Measurements from ENCODE around the gene XAB2. TPM values are rescaled to one million over a fixed set of nuclear protein-coding genes. Genes with fewer than 3 reads are reported as not detected.

Gene XAB2
- total and polyA plus RNA-seq, 4 donors = 34.1 to 48.3 (median 39.3) TPM

- Histone ChIP-seq H3K27ac (ENCODE audit: low read depth in 1 of 2, low read length in 1 of 2) (no peak overlapping the region), H3K27me3 (ENCODE audit: control insufficient read depth in 3 of 3, insufficient read depth in 3 of 3, low read length in 2 of 3) (no peaks in the 10 kb centered on the region), H3K4me3 (no peak overlapping the region), H3K9me3 (ENCODE audit: control insufficient read depth in 4 of 4, insufficient read depth in 3 of 4, low read length in 3 of 4) (no peaks in the 10 kb centered on the region), H3K36me3 (ENCODE audit: control insufficient read depth in 4 of 4, insufficient read depth in 4 of 4, low read length in 4 of 4) (peaks cover 0 to 16% (median 0%) of the 10 kb centered on the region in 4 donors), H3K9ac (ENCODE audit: insufficient read depth in 1 of 2, low read length in 2 of 2) (no peak overlapping the region), H3K4me1 (ENCODE audit: control insufficient read depth in 5 of 5, insufficient read depth in 5 of 5, low read length in 5 of 5) (no peaks in the 10 kb centered on the region)
- DNase-seq (no peak), ATAC-seq (ENCODE audit: insufficient read depth, low FRiP score) (no peak)
- TF ChIP-seq CTCF (IDR thresholded peaks at IDR 0.05; ENCODE audit: control extremely low read depth, extremely low read depth) = no peak
- 89% methylated on average over 36 to 41 of the region's 41 CpGs for WGBS, 2 donors
Measured at GRCh38 chr19:7611541-7612279, 17.6 kb downstream of the XAB2 start.

GRCh38 chr19:7610491-7611240, 18.7 kb downstream of the XAB2 start:
- H3K36me3 ChIP-seq (ENCODE audit: control insufficient read depth in 4 of 4, insufficient read depth in 4 of 4, low read length in 4 of 4) = peaks cover 0 to 12% (median 0%) of the 10 kb centered on the region in 4 donors

GRCh38 chr19:7607874-7608560, 21.3 kb downstream of the XAB2 start:
- no peak for ATAC-seq (ENCODE audit: insufficient read depth, low FRiP score)
- Histone ChIP-seq H3K4me1 (ENCODE audit: control insufficient read depth in 5 of 5, insufficient read depth in 5 of 5, low read length in 5 of 5) (peaks cover 0 to 3% (median 0%) of the 10 kb centered on the region in 5 donors), H3K9ac (ENCODE audit: insufficient read depth in 1 of 2, low read length in 2 of 2) (no peak overlapping the region), H3K9me3 (ENCODE audit: control insufficient read depth in 4 of 4, insufficient read depth in 3 of 4, low read length in 3 of 4) (peaks cover 0 to 2% (median 0%) of the 10 kb centered on the region in 4 donors), H3K27me3 (ENCODE audit: control insufficient read depth in 3 of 3, insufficient read depth in 3 of 3, low read length in 2 of 3) (peaks cover 0 to 4% (median 0%) of the 10 kb centered on the region in 3 donors), H3K27ac (ENCODE audit: low read depth in 1 of 2, low read length in 1 of 2) (no peak overlapping the region), H3K36me3 (ENCODE audit: control insufficient read depth in 4 of 4, insufficient read depth in 4 of 4, low read length in 4 of 4) (peaks cover 0 to 8% (median 0%) of the 10 kb centered on the region in 4 donors), H3K4me3 (no peak overlapping the region)
- DNase-seq = no peak
- TF ChIP-seq CTCF (IDR thresholded peaks at IDR 0.05; ENCODE audit: control extremely low read depth, extremely low read depth) = no peak
- 89 to 92% methylated on average over 24 to 25 of the region's 25 CpGs for WGBS, 2 donors

More at GRCh38 chr19:7610491-7611240, 18.7 kb downstream of the XAB2 start:
- ATAC-seq (ENCODE audit: insufficient read depth, low FRiP score) = no peak
- Histone ChIP-seq H3K9me3 (ENCODE audit: control insufficient read depth in 4 of 4, insufficient read depth in 3 of 4, low read length in 3 of 4) (no peaks in the 10 kb centered on the region), H3K27ac (ENCODE audit: low read depth in 1 of 2, low read length in 1 of 2) (no peak overlapping the region), H3K4me1 (ENCODE audit: control insufficient read depth in 5 of 5, insufficient read depth in 5 of 5, low read length in 5 of 5) (no peaks in the 10 kb centered on the region), H3K4me3 (no peak overlapping the region), H3K27me3 (ENCODE audit: control insufficient read depth in 3 of 3, insufficient read depth in 3 of 3, low read length in 2 of 3) (no peaks in the 10 kb centered on the region), H3K9ac (ENCODE audit: insufficient read depth in 1 of 2, low read length in 2 of 2) (no peak overlapping the region)
- TF ChIP-seq CTCF (IDR thresholded peaks at IDR 0.05; ENCODE audit: control extremely low read depth, extremely low read depth) = no peak
- no peak for DNase-seq
- WGBS, 2 donors = 83 to 87% methylated on average over 28 to 31 of the region's 31 CpGs

Measured in lung (tissue), 12 donors.